ENCODE data around the gene NPB.

The NPB gene

DNA sequence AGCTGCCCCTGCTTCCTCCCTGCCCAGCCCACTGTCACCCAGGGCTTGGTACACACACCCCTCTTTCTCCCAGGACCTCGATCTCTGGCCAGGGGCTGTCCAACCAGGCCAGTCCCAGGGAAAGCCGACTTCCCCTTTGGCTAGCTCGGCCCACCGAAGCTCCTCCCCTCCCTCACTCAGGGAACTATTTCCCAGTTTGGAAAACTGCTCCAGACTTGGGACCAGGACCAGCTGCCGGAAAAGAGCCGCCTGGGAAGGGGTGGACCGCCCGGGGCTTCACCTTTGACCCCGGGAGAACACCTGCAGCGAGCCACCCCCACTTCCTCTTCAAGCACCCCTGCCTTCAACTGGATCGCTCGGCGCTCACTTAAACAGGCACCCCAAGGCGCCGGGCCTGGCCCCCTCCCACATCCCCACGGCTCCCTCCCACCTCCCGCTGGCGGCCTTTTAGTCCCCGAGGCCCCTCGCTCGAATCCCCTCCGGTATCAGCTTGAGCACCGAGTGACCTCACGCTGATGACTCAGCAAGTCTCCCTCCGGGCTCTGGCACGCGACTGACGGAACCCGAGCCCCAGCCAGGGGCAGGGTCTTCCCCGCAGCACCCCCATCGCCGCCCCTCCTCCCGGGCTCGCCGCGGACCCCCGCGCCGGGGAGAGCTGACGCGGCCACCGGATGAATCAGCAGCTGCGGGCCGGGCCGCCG is 24.6 kb downstream of the NPB start:
- DNase-seq (ENCODE audit: low spot score), result peak; percentile 67

DNA sequence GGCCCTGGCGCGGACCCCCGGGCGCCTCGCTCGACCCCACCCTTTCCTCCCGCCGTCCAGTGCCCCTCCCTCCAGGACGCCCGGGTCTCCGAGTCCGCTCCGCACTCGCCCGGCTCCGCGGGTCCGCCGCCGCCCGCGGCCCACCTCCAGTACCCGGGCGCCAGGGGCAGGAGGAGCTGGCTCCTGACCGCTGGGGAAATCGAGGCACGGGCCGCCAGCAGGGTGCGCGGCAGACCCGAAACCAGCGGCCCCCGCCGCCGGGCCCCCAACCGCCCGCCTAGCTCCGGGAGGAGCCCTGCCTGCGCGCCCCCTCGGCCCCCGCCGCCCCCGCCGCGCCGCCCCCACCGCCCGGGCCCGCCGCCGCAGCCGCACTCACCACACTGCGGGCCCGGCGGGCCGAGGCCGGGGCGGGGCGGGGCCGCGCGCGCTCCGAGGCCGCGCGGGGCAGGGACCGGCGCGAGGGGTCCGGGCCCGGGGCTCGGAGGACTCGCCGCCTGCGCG is 25.2 kb downstream of the NPB start:
- no peak for DNase-seq (ENCODE audit: low spot score)

DNA sequence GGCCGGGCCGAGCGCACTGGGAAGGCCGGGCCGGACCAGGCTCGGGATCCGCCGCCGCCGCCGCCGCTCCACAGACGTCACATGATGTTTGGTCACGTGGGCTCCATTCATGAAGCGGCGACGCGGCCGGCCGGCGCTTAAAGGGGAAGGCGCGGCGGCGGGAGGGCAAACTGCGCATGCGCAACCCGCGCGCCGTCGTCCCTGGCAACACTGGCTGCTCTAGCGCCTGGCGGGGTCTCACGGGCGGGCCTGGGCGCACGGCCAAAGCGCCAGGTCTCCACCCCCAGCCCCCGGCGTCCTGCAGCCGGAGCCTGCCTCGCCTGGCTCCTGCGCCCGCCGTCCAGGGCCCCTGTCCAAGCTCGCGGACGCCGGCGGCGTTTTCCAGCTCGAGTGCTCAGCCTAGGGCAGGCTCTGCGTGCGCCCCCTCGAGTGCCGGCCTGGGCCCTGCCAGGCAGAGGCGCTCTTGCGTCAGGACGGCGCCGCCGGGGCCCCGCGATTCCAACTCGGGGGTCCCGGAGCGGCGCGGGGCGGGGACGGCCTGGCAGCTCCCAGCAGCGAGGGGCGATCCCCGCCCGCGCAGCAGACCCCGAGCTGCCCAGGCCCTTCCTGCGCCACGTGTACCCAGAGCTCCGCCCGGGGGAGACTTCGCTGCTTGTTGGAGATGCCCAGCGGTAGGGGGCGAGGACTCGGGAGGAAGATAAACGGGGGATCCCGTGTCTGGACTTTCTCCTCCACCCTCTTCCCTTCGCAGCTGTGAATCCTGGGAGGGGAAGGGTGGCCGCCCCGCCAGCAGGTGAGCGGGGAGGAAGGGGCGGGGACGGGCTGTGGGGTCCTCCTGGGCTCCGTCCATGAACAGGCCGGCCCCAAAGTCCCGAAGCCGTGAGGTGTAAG is 25.9 kb downstream of the NPB start, which contains the start of gene MAFG:
Gene MAFG, minus strand, starts transcription at position 83 of the 891 bp plus-strand sequence. CDS start 4,550 bp downstream, outside the sequence.
- peak; percentile 98 for DNase-seq (ENCODE audit: low spot score)

DNA sequence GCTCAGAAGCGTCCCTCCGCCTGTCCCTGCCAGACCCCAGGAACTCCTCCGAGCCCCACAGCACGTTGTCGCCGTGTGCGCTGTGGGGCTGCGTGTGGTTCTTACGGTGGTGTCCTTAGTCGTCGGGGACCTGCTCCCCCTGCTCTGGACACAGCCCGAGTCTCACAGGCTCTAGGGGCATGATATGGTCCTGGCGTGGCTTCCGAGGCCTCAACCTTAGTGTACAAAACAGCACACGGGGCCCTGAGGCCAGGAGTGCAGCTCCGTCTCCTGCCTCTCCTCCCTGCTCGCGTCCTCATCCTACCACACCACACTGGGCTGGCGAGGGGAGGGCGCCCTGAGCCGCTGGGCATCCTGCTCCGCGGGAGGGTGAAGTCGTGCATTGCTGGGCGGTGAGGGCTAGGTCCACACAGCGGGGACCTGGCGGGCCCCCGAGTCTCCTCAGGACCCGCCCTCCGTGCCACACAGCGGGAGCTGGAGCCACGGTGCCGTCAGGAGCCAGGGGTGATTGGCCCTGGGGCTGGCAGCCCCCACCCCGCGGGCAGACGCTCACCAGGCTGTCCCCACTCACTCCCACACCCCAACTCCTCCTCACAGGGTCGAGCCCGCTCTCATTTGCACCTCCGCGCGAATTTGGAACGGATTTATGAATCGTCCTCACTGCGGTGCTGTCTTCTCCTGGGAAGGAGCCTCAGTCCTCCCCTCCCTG is 26.7 kb downstream of the NPB start:
- peak; percentile 25 for DNase-seq (ENCODE audit: low spot score)

DNA sequence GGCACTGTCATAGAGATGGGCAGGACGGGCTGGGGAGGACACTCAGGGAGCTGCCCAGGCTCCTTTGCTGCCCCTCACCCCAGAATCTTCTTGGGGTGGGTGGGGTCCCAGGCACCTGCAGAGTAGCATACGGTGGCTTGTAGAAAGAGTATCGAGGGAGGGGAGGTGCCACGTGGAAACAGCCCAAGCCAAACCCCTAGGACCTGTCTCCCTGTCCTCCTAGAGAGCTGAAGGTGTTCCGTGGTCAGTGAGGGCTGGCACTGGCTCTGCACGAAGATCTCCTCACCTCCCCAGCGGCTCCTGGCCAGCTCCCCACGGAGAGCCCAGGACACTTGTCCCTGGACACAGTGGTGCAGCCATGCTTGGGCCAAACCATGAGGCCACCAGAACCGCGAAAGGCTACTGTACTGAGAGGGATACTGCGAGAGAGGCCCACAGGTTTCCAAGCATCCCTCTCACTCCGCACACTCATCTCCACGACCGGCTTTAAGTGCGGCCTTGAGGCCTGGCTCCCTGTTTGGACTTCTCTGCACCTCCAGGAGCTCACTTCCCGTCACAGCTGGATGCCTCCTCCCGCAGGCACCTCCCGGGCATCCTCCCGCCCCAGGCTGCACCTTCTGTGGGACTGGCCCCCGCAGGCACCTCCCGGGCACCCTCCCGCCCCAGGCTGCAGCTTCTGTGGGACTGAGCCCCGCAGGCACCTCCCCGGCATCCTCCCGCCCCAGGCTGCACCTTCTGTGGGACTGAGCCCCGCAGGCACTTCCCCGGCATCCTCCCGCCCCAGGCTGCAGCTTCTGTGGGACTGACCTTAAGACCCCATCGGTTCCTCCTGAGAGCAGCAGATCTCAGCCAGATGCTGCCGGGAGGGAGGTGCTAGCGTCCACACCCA is 27.5 kb downstream of the NPB start:
- no peak for DNase-seq (ENCODE audit: low spot score)

DNA sequence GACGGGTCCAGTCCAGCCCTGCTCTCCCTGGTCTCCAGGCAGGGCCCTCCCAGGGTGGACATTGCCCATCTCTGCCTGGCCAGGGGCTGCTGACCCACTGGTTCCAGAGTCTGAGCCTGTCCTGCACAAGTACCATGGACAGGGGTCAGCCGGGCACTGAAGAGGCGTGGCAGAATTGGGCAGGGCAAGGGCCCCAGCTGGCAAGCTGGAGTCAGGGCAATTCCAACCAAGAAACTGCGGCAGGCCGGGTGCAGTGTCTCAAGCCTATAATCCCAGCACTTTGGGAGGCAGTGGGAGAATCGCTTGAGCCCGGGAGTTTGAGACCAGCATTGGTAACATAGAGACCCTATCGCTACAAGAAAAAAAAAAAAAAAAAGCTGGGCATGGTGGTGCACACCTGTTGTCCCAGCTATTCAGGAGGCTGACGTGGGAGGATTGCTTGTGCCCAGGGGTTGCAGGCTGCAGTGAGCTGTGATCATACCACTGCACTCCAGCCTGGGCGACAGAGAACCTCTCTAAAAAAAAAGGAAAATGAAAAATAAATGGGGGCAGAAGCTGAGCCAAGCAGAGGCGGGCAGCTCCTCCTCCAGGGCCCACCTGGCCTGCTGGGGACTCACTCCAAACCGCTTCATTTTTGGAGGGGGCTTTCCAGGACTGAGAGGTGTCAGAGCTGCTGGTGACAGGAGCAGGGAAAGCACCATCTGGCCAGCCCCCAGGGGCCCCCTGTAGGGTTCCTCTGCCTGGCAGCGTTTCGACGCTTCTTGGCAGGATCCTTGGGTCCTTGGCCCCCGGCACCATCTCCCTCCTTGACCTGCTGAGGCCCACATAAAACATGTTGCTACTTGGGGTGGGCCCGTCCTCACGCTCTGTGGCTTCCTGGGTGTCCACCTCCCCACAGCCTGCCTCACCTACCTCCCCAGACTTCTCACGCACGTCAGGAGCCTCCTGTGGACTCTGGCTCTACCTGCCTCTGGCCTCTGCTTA is 28.4 kb downstream of the NPB start:
- DNase-seq (ENCODE audit: low spot score), result peak; percentile 30

DNA sequence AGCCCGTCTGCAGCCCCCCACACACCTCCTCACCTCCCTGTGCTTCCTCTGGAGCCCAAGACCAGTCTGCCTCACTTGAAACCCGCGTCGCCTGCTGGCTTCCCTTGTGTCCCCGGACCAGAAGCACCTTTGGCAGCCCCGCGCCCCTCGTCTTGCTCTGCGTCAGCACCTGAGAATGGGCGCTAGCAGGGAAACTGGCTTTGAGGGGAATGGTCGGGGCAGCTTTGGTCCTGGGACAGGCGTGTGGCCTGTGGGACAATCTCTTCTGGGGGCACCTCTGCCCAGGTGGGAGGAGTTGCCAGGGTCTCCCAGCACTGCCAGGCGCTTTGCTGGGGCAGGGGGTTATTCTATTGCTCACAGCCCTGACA is 29.1 kb downstream of the NPB start:
- no peak for DNase-seq (ENCODE audit: low spot score)

DNA sequence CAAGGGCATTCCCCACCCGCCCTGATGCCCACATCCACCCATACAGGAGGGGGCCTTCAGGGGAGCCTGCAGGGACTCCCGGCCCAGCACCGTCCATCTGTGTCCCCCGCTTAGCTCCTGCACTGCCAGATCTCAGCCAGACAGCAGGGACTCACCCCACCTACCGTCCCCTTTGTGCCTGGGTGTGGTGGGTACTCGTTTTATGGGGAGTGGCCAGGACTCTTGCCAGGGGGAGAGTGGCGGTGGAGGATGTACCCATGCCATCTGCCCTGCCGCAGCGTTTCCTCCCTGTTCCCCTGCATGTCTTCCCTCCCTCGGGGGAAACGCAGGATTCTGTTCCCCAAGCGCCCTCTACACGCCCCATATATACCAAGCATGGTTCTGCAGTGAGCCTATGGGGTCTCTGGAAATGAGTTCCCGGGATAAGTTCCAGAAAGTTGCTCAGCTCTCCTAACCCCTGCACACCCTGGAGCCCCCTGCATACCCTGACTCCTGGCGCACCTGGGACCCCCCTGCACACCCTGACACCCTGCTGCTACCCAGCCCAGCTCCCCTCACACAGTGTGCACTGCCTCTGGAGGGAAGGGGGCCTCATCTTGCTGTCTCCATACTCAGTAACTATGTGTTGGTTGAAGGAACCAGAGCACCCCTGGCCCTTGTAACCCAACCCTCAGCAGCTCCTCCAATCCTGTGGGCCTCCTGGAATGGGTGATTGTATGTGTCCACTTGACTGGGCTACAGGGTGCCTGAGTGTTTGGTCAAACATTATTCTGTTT is 29.7 kb downstream of the NPB start:
- DNase-seq (ENCODE audit: low spot score), result no peak

DNA sequence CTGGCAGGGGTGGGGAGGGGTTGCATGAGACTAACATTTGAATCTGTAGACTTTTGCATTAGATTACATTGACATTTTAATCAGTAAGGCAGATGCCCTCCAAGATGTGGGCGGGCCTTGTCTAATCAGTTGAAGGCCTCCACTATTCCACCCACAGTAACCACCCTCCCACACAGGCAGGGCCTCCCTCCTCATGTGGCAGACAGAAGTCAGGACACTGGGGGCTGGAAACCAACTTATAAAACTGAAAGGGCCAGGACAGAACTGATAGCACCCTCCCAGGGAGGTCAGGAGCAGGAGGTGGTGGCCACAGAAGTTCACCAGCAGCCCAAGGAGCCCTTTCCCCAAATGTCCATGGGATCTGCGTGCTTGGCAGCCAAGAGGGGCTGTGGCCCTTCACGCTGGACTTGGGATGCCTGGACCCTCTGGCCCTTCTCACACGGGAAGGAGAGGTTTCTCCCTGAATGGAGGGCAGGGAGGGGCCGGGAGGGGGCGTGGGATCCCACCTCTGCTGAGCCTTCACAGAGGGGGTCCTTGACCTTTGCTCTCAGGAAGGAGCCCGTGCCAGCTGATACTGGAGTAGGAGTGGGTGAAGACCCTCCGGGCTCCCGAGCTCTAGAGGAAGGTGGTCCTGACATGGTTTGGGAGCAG is 30.4 kb downstream of the NPB start:
- no peak for DNase-seq (ENCODE audit: low spot score)

DNA sequence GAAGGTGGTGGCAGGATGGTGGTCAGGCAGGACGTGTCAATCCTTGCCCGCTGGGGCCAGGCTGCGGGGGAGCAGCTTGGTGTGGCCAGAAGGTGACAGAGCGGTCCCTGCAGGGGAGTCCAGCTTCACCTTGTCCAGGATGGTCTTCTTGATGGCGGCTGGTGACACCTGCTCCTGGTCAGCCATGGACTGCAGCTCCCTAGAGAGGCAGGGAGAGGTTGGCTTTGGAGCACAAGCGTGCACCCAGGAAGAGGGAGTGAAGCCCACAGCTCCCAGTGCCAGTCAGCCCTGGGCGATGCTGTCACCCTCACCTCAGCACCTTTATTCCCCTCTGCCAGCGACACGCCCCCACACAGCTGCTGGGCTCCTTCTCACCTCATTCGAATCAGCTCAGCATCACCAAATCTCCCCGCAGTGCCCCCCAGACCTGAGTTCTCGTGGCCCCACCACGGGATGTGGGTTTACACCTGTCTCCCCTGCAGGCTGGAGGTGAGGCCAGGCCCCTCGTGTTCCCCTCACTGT is 31.2 kb downstream of the NPB start:
- no peak for DNase-seq (ENCODE audit: low spot score)

DNA sequence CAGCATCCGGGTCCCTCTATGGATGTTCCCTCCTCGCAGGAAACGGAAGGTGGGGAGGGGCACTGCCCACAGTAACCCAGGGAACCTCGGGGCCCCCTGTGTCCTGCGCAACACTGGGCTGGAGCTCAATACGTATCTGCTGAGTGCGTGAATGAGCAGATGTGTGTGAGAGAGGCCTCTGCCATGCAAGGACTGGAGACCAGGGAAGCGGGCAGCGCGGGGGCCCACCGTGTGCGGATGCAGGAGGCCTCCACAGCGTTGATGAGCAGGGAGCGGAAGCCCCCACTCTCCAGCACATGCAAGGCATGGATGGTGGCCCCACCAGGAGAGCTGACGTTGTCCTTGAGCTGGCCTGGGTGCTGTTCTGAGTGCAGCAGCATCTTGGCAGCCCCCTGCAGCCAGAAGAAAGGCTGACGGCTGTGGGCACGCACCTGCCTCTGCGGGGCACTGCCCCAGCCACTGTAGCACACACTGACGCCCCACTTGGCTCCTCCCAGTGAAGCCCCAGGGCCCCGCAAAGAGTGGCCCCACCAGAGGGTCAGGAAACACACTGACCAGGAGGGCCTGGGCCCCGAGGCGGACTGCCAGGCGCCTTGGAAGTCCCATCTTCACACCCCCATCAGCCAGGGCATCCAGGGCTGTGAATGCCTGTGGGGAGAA is 32.2 kb downstream of the NPB start:
- DNase-seq (ENCODE audit: low spot score), result no peak

DNA sequence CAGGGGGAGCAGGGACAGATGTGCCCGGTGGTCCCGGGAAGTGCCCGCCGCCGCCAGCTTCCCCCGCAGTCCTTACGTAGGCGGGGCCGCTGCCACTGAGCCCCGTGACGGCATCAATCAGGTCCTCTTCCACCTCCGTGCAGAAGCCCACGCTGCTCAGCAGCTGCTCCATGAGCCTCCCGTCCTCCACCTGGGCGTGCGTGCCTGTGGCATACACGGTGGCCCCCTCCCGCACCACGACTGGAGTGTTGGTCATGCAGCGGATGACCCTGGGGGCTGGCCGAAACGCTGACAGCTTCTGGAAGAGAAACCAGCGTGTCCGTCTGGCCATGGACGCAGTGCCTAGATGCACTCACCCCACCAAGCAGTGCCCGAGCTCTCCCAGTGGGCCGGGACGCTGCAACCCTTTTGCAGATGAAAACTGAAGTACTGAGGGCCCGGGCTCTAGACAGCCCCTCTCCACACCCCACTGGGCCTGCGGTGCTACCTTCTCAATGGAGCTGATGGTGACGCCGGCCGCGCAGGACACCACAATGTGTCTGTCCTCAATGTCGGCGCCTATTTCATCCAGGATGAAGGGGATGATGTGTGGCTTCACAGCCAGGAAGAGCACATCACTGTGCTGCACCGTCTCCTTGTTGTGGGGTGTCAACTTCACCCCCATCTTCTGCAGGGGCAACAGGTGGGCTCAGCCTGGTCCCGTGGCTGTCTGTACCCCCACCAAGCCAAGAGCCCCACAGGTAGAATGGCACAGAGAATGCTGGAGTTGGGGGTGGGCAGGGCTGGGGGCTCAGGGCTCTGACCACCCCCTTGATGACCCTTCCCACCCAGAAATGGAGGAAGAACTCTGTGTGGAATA is 33.0 kb downstream of the NPB start:
- DNase-seq (ENCODE audit: low spot score), result no peak

DNA sequence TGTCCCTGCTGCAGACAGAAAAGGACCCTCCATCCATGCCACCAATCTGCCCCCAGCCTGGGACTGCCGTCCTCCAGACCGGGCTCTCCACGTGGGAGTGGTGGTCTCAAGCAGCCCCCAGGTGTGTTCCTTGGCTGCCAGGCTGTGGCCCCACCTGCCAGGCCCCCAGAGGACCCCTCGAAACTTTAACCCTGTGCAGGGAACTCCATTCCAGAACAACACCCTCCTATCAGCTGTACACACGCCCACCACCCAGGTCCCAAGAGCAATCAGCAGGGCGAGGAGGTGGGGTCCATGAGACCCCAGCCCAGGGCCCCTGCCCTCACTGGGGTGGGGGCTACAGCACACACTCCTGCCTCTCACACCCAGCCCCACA is 33.7 kb downstream of the NPB start:
- no peak for DNase-seq (ENCODE audit: low spot score)

DNA sequence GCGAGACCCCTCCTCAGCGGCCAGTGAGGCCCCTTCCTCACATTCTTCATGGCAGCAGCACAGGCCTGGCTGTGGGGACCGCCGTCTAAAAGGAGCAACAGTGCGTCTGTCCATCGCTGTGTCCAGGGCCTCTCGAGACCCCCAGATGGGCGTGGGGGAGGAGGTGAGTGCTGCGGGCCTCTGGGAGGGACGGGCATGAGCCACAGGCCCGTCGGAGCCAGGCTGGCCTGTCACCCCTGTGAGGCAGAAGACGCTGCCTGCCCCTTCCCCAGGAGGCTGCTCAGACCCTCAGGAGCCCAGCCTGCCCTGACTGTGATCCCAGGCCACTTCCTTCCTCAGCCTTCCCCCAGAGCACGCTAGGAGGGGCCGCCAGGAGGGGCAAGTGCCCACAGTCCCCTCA is 37.2 kb downstream of the NPB start:
- DNase-seq (ENCODE audit: low spot score), result no peak

DNA sequence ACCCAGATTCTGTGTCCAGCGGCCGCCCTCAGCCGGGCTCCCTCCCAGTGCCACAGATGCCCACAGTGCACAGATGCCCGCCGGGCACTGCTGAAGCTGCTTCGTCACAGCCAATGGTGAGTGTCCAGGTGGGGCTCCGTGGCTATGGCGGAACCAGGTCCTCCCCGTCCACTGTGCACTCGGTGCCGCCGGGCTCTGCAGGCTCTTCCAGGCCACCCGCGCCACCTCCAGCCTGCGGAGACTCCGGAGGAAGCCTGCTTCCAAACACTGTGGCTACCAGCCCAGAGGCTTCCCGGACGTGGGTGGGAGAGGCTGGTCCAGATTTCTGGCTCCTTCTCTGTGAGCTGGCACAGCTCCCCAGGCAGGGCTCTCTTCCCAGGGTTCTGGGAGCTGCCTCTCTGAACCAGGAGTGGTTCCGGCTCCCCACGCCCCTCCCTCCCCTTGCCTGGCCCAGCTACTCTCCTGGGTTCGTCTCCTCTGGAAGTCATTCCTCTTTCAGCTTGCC is 37.9 kb downstream of the NPB start:
- DNase-seq (ENCODE audit: low spot score), result no peak

DNA sequence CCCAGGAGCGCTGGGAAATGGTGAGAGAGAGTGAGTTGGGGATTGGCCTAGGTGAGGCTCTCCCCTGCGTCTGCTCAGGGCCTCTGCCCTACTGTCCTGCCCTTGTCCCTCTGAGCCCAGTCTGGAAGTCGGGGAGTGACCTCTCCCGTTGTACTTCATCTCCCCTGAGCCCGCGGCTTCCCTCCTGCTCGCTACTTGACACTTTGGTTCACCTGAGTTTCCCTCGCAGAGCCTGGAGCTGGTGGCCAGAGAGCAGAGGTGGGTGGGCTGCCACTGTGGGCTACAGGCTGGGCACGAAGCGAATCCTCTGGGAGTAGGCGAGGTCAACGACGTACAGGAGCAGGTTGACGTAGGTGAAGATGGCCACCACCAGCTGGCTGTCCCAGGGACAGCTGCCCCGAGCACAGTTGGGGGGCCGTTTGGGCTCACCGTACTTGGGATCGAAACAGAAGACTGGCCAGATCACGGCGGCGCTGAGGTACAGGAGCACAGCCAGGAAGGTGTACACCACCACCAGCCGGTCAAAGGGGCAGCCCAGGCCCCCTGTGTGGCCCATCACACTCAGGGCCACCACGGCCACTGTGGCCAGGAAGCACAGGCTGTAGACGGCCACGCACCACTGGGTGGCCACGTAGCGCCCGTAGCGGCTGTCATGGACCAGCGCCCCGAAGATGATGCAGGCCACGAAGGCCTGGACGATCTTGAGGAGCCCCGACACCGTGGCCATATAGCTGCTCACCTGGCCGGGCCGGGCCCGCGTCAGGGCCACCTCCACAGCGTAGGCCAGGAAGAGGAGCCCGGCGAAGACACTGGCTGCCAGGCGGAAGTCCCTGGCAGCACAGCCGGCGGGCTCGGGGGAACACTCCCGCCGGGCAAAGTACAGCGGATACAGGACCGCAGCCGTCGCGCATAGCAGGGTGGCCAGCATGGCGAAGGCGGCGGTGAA is 38.8 kb downstream of the NPB start:
- no peak for DNase-seq (ENCODE audit: low spot score)
